H9 (cell line): ENCODE results near the gene JAG2. TPM values are rescaled to one million over a fixed set of nuclear protein-coding genes. Genes with fewer than 3 reads are reported as not detected.
A peak's percentile ranks its signal among the peaks of the same experiment; 100 is the strongest.

Experiments used
- DNase-seq: peaks from one replicate; pipeline ENCODE4 v3.0.0-alpha.2; 2017
- H2AFZ ChIP-seq: one replicate; pipeline ENCODE4 v1.6.1; 2013; ENCODE audit warnings: mild to moderate bottlenecking, low read length, control low read depth, moderate library complexity
- H2AK5ac ChIP-seq: 2 replicates; pipeline ENCODE4 v1.6.1; 2013; ENCODE audit warnings: low read length, control low read depth, mixed read lengths; ENCODE audit not compliant: insufficient read length
- H2BK120ac ChIP-seq: one replicate; pipeline ENCODE4 v1.6.1; 2013; ENCODE audit warnings: low read depth, mild to moderate bottlenecking, low read length, control low read depth, inconsistent platforms; ENCODE audit not compliant: poor library complexity, severe bottlenecking
- H2BK12ac ChIP-seq: 2 replicates; pipeline ENCODE4 v1.6.1; 2013; ENCODE audit warnings: low read length, control low read depth, mixed read lengths, low read depth; ENCODE audit not compliant: insufficient read length
- H2BK15ac ChIP-seq: 2 replicates; pipeline ENCODE4 v1.6.1; 2013; ENCODE audit warnings: low read depth, low read length, control low read depth
- H2BK20ac ChIP-seq: one replicate; pipeline ENCODE4 v1.6.1; 2013; ENCODE audit warnings: low read depth, mild to moderate bottlenecking, low read length, control low read depth, inconsistent platforms; ENCODE audit not compliant: poor library complexity, severe bottlenecking
- H2BK5ac ChIP-seq: 2 replicates; pipeline ENCODE4 v1.6.1; 2013; ENCODE audit warnings: low read length, control low read depth, mixed read lengths; ENCODE audit not compliant: insufficient read length
- H3K14ac ChIP-seq: 2 replicates; pipeline ENCODE4 v1.6.1; 2013; ENCODE audit warnings: low read length, control low read depth; ENCODE audit not compliant: insufficient read depth
- H3K18ac ChIP-seq: 2 replicates; pipeline ENCODE4 v1.6.1; 2013; ENCODE audit warnings: low read depth, mild to moderate bottlenecking, mixed read lengths, low read length, control low read depth; ENCODE audit not compliant: insufficient read length
- H3K23ac ChIP-seq: 2 replicates; pipeline ENCODE4 v1.6.1; 2013; ENCODE audit warnings: low read length, control low read depth, mixed read lengths, low read depth; ENCODE audit not compliant: insufficient read length
- H3K23me2 ChIP-seq: 2 replicates; pipeline ENCODE4 v1.6.1; 2013; ENCODE audit warnings: low read depth, mild to moderate bottlenecking, mixed read lengths, low read length, control low read depth; ENCODE audit not compliant: insufficient read length, poor library complexity, severe bottlenecking
- H3K27ac ChIP-seq: 2 replicates; pipeline ENCODE4 v1.5.1; 2013; ENCODE audit warnings: low read length, control low read depth, mixed read lengths, low read depth; ENCODE audit not compliant: insufficient read length
- H3K27me3 ChIP-seq: 2 replicates; pipeline ENCODE4 v1.6.1; 2013; ENCODE audit warnings: low read length, control low read depth, inconsistent platforms; ENCODE audit not compliant: insufficient read depth
- H3K4ac ChIP-seq: 2 replicates; pipeline ENCODE4 v1.6.1; 2013; ENCODE audit warnings: low read depth, mild to moderate bottlenecking, control low read depth, inconsistent platforms, low read length, moderate library complexity
- H3K4me1 ChIP-seq: 2 replicates; pipeline ENCODE4 v1.6.1; 2013; ENCODE audit warnings: low read length, control low read depth, inconsistent platforms; ENCODE audit not compliant: insufficient read depth
- H3K4me2 ChIP-seq: 2 replicates; pipeline ENCODE4 v1.6.1; 2013; ENCODE audit warnings: low read length, control low read depth, mixed read lengths; ENCODE audit not compliant: insufficient read length, insufficient read depth
- H3K56ac ChIP-seq: 2 replicates; pipeline ENCODE4 v1.6.1; 2013; ENCODE audit warnings: low read depth, mild to moderate bottlenecking, mixed read lengths, low read length, control low read depth; ENCODE audit not compliant: insufficient read length
- H3K79me1 ChIP-seq: 2 replicates; pipeline ENCODE4 v1.6.1; 2013; ENCODE audit warnings: low read depth, mild to moderate bottlenecking, moderate library complexity, low read length, control low read depth, inconsistent platforms; ENCODE audit not compliant: insufficient read depth, poor library complexity, severe bottlenecking
- H3K79me2 ChIP-seq: 2 replicates; pipeline ENCODE4 v1.6.1; 2013; ENCODE audit warnings: low read length, control low read depth, inconsistent platforms; ENCODE audit not compliant: insufficient read depth
- H3K9ac ChIP-seq: 2 replicates; pipeline ENCODE4 v1.6.1; 2013; ENCODE audit warnings: low read length, control low read depth, mixed read lengths; ENCODE audit not compliant: insufficient read length; ENCODE audit errors: extremely low read depth
- H3K9me3 ChIP-seq: one replicate; pipeline ENCODE4 v1.6.1; 2013; ENCODE audit warnings: low read depth, low read length, inconsistent platforms; ENCODE audit not compliant: control insufficient read depth
- H3T11ph ChIP-seq: one replicate; pipeline ENCODE4 v1.6.1; 2013; ENCODE audit warnings: mild to moderate bottlenecking, low read length, control low read depth, inconsistent platforms
- H4K20me1 ChIP-seq: one replicate; pipeline ENCODE4 v1.6.1; 2013; ENCODE audit not compliant: control insufficient read depth, insufficient read length, insufficient read depth
- H4K5ac ChIP-seq: 2 replicates; pipeline ENCODE4 v1.6.1; 2013; ENCODE audit warnings: low read depth, mild to moderate bottlenecking, mixed read lengths, low read length, control low read depth; ENCODE audit not compliant: insufficient read length
- H4K8ac ChIP-seq: replicated peaks from 2 replicates; pipeline ENCODE4 v1.6.1; 2013; ENCODE audit warnings: low read length, control low read depth, mixed read lengths, low read depth; ENCODE audit not compliant: insufficient read length
- H4K91ac ChIP-seq: 2 replicates; pipeline ENCODE4 v1.6.1; 2013; ENCODE audit warnings: low read depth, mild to moderate bottlenecking, moderate library complexity, mixed read lengths, low read length, control low read depth; ENCODE audit not compliant: insufficient read length
- H3K27ac Mint-ChIP-seq, 3 experiments: 2 replicates in 2 of 3; 3 replicates in 1 of 3; pipeline ENCODE4 v1.8.0; 2020 to 2021; ENCODE audit warnings: mixed read lengths in 3 of 3, mild to moderate bottlenecking in 1 of 3, moderate library complexity in 1 of 3
- H3K27me3 Mint-ChIP-seq: 2 replicates; pipeline ENCODE4 v1.8.0; 2021; ENCODE audit warnings: low read depth, mild to moderate bottlenecking, moderate library complexity, mixed read lengths
- H3K36me3 Mint-ChIP-seq, 3 experiments: 2 replicates in 2 of 3; 3 replicates in 1 of 3; pipeline ENCODE4 v1.8.0; 2020 to 2021; ENCODE audit warnings: low read depth in 3 of 3, mixed read lengths in 3 of 3; ENCODE audit not compliant: insufficient read depth in 1 of 3
- H3K4me1 Mint-ChIP-seq, 2 experiments: 2 replicates each; pipeline ENCODE4 v1.8.0; 2020; ENCODE audit warnings: mixed read lengths in 2 of 2
- H3K4me3 Mint-ChIP-seq, 2 experiments: 2 replicates in 1 of 2; 3 replicates in 1 of 2; pipeline ENCODE4 v1.8.0; 2020 to 2021; ENCODE audit warnings: mild to moderate bottlenecking in 2 of 2, mixed read lengths in 2 of 2, moderate library complexity in 1 of 2
- H3K9me3 Mint-ChIP-seq, 2 experiments: 2 replicates in 1 of 2; 3 replicates in 1 of 2; pipeline ENCODE4 v1.8.0; 2020; ENCODE audit warnings: mild to moderate bottlenecking in 2 of 2, mixed read lengths in 2 of 2, moderate library complexity in 1 of 2
- WGBS: extraction: QIAGEN DNeasy Blood & Tissue Kit; methylation state at CpG from one replicate; pipeline ENCODE4 v1.1.7; 2013; ENCODE audit warnings: missing lambda C conversion rate, low lambda C conversion rate, mixed read lengths; ENCODE audit not compliant: insufficient read length; ENCODE audit errors: extremely low coverage; 5-methylcytosine and 5-hydroxymethylcytosine counted together
- total RNA-seq: library from RNA; stranded (reverse); gene quantifications from 2 replicates; pipeline ENCODE4 v1.2.1, GENCODE V29; 2021
- TF ChIP-seq, protein P1 (sequence below): fragments of 200-600 bp; sonication (generic); conservative IDR thresholded peaks from 3 replicates; pipeline ENCODE4 v1.8.0; 2021; ENCODE audit warnings: antibody characterized with exemption, mild to moderate bottlenecking

JAG2 gene
- total RNA-seq, 1 experiment from 2014 or later, result 11.4 TPM

DNA sequence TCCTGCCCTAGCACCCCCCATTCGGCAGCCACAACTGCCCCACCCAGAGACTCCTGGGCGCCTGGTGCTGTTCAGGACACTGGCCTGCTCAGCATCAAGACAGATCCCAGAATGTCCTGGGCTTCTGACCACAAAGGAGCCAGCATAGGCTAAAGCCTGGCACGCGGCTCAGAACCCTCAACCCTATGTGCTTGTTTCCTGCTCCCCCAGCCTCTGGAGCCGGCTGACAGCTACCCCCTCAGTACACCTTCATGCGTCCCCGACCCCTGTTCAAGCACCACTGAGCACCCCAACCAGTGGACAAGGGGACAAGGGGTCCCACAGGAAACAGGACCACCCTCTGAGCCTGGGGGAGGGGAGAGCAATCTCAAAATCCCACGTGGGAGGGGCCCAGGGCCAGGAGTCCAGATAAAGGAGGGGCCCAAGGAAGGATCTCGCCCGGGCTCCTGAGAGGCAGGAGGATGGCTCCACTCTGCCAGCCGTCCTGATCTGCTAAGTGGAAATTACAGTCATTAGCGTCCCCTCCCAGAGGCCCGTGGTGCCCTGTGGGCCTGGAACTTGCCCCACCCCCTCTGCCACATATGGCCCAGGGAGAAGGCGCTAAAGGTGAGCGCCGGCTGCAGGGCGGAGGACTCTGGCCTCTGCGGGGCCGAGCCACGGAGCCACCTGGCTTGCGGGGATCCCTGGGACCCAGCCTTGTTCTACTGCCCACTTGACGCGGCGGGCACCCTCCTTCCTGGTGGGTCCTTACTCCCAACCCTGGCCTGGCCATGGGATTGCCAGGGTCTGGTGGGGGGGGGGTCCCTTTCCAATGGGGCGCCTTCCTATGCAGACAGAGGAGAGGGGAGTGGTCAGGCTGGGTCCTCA lies 76.2 kb downstream of the JAG2 start:
- no CpG with 5 or more reads among the region's 25 CpGs for WGBS
- H2BK5ac ChIP-seq, result no peak overlapping the region
- H4K5ac ChIP-seq, result no peak overlapping the region
- no peak overlapping the region for H2BK15ac ChIP-seq
- Mint-ChIP-seq H3K9me3 (no peaks in the 10 kb centered on the region; a peak in 2 of 5 replicates), H3K36me3 (no peaks in the 10 kb centered on the region; a peak in 1 of 7 replicates), H3K4me3 (peak overlapping the region; percentile 71 to 86), H3K4me1 (peaks cover 16 to 20% of the 10 kb centered on the region in 2 experiments), H3K27me3 (peaks cover 64% of the 10 kb centered on the region), H3K27ac (no peak overlapping the region)
- no peak overlapping the region for H2AFZ ChIP-seq
- no peak overlapping the region for H4K91ac ChIP-seq
- TF ChIP-seq, protein P1, sequence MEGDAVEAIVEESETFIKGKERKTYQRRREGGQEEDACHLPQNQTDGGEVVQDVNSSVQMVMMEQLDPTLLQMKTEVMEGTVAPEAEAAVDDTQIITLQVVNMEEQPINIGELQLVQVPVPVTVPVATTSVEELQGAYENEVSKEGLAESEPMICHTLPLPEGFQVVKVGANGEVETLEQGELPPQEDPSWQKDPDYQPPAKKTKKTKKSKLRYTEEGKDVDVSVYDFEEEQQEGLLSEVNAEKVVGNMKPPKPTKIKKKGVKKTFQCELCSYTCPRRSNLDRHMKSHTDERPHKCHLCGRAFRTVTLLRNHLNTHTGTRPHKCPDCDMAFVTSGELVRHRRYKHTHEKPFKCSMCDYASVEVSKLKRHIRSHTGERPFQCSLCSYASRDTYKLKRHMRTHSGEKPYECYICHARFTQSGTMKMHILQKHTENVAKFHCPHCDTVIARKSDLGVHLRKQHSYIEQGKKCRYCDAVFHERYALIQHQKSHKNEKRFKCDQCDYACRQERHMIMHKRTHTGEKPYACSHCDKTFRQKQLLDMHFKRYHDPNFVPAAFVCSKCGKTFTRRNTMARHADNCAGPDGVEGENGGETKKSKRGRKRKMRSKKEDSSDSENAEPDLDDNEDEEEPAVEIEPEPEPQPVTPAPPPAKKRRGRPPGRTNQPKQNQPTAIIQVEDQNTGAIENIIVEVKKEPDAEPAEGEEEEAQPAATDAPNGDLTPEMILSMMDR, result no peak
- no peak overlapping the region for H2BK12ac ChIP-seq
- H3K14ac ChIP-seq, result peak overlapping the region; percentile 27; the same call in 1 of the 2 replicates
- no peak overlapping the region for H3K56ac ChIP-seq
- no peak overlapping the region for H3K18ac ChIP-seq
- DNase-seq, result peak; percentile 52
- no peak overlapping the region for H4K8ac ChIP-seq
- peaks cover 7% of the 10 kb centered on the region for H3K23me2 ChIP-seq
- no peak overlapping the region for H3K9ac ChIP-seq
- H4K20me1 ChIP-seq, result no peaks in the 10 kb centered on the region
- H3K23ac ChIP-seq, result no peak overlapping the region
- H3K4me2 ChIP-seq, result peak overlapping the region; percentile 31
- H3K27ac ChIP-seq, result no peak overlapping the region
- peaks cover 11% of the 10 kb centered on the region; the same call in 1 of the 2 replicates for H3K27me3 ChIP-seq
- H2AK5ac ChIP-seq, result no peak overlapping the region
- no peak overlapping the region for H2BK120ac ChIP-seq
- no peak overlapping the region for H3K4ac ChIP-seq
- H2BK20ac ChIP-seq, result no peak overlapping the region
- no peaks in the 10 kb centered on the region; the same call in 1 of the 2 replicates for H3K4me1 ChIP-seq
- H3K79me2 ChIP-seq, result no peaks in the 10 kb centered on the region
- H3K9me3 ChIP-seq, result no peaks in the 10 kb centered on the region
- H3T11ph ChIP-seq, result no peak overlapping the region
- no peaks in the 10 kb centered on the region for H3K79me1 ChIP-seq
